NCI-H526 treated with DMSO at 0.1 percent for 48 hours (cell line): Measurements from ENCODE around the gene NUDT13.
"Not testable (repeated sequence)": the region's sequence is repeated elsewhere in the genome, so short reads cannot be mapped to it uniquely, and the experiment has no call there.

Experiments used
- DNase-seq: peaks from one replicate; lab custom pipeline; 2025; lab: John Stamatoyannopoulos, UW

Gene NUDT13

GRCh38 chr10:73099141-73099540, 11.1 kb upstream of the NUDT13 start:
- no peak for DNase-seq

- no peak for DNase-seq
Measured at GRCh38 chr10:73106301-73106700, 4.0 kb upstream of the NUDT13 start.

GRCh38 chr10:73109248-73109652, 1.0 kb upstream of the NUDT13 start:
- not testable (repeated sequence) for DNase-seq

- not testable (repeated sequence) for DNase-seq
Measured at GRCh38 chr10:73112032-73112431, 1.8 kb downstream of the NUDT13 start.

- no peak for DNase-seq
Measured at GRCh38 chr10:73113551-73113950, 3.3 kb downstream of the NUDT13 start.

- no peak for DNase-seq
Measured at GRCh38 chr10:73116017-73116416, 5.8 kb downstream of the NUDT13 start.

- no peak for DNase-seq
Measured at GRCh38 chr10:73117976-73118743, 7.9 kb downstream of the NUDT13 start.

GRCh38 chr10:73119457-73119856, 9.2 kb downstream of the NUDT13 start:
- DNase-seq, result no peak

GRCh38 chr10:73119952-73120351, 9.7 kb downstream of the NUDT13 start:
- no peak for DNase-seq

- DNase-seq, result no peak
Measured at GRCh38 chr10:73126343-73126742, 16.1 kb downstream of the NUDT13 start.

- DNase-seq, result no peak
Measured at GRCh38 chr10:73131301-73131700, 21.0 kb downstream of the NUDT13 start.

- no peak for DNase-seq
Measured at GRCh38 chr10:73131913-73132686, 21.8 kb downstream of the NUDT13 start.

GRCh38 chr10:73134727-73135126, 24.5 kb downstream of the NUDT13 start:
- no peak for DNase-seq

GRCh38 chr10:73136627-73137026, 26.4 kb downstream of the NUDT13 start:
- no peak for DNase-seq

- no peak for DNase-seq
Measured at GRCh38 chr10:73139251-73139650, 29.0 kb downstream of the NUDT13 start.

- no peak for DNase-seq
Measured at GRCh38 chr10:73141603-73142002, 31.3 kb downstream of the NUDT13 start.

- DNase-seq, result not testable (repeated sequence)
Measured at GRCh38 chr10:73150633-73151413, 40.6 kb downstream of the NUDT13 start.

GRCh38 chr10:73152009-73152408, 41.8 kb downstream of the NUDT13 start:
- DNase-seq, result no peak

- no peak for DNase-seq
Measured at GRCh38 chr10:73156054-73156453, 45.8 kb downstream of the NUDT13 start.

GRCh38 chr10:73159038-73159648, 48.9 kb downstream of the NUDT13 start:
- DNase-seq, result no peak

- no peak for DNase-seq
Measured at GRCh38 chr10:73161079-73161478, 50.8 kb downstream of the NUDT13 start.

GRCh38 chr10:73161662-73162061, 51.4 kb downstream of the NUDT13 start:
- DNase-seq, result no peak
